ENCODE data around the gene FHL3. TPM values are rescaled to one million over a fixed set of nuclear protein-coding genes. Genes with fewer than 3 reads are reported as not detected.

FHL3 gene
- total and polyA plus RNA-seq, 2 donors (not counting 3 experiments of a cell fraction or from before 2014, with no cell fraction given): 26.1 to 58.7 TPM

GRCh38 chr1:37978541-37978940 lies 26.8 kb downstream of the FHL3 start:
- DNase-seq (ENCODE audit: low read depth, low spot score) (no peak), FAIRE-seq (no peak)
- no TSS peak for BruUV-seq (replicated peaks)
- H3K9ac ChIP-seq (replicated peaks; ENCODE audit: extremely low read depth, insufficient read depth, low read length): no peak overlapping the region
- no peak overlapping the region for H3K4me2 ChIP-seq (ENCODE audit: insufficient read depth, low read length)
- H3K79me2 ChIP-seq (ENCODE audit: control insufficient read depth, insufficient read depth, low read length): no peaks in the 10 kb centered on the region
- CTCF ChIA-PET: no interaction called here
- no peak overlapping the region for H3K27ac ChIP-seq (ENCODE audit: insufficient read depth, low read depth, low read length)
- H3K9me3 ChIP-seq (replicated peaks; ENCODE audit: control insufficient read depth, insufficient read depth, low read length): no peaks in the 10 kb centered on the region
- no peak overlapping the region for H2AFZ ChIP-seq (ENCODE audit: low read depth, low read length)
- no peaks in the 10 kb centered on the region for H4K20me1 ChIP-seq (replicated peaks; ENCODE audit: control insufficient read depth, extremely low read depth, insufficient read depth, low read length)
- POLR2A ChIA-PET: no interaction called here
- intact Hi-C loops (cut with micrococcal nuclease): no loop called here
- H3K27me3 ChIP-seq (ENCODE audit: control insufficient read depth in 2 of 2, insufficient read depth in 2 of 2, low read length in 2 of 2): no peaks in the 10 kb centered on the region
- TF ChIP-seq FOS (IDR thresholded peaks at IDR 0.05; ENCODE audit: borderline replicate concordance, insufficient read depth, low read length) (no peak), EZH2 (IDR thresholded peaks at IDR 0.05; ENCODE audit: borderline replicate concordance, low read depth, low read length, severe bottlenecking) (no peak), POLR2A (IDR thresholded peaks at IDR 0.05; ENCODE audit: low read depth, low read length) (no peak), MYC (IDR thresholded peaks at IDR 0.05; ENCODE audit: low read depth, low read length) (no peak), POLR2AphosphoS5 (IDR thresholded peaks at IDR 0.05; ENCODE audit: insufficient read depth, low read depth, low read length) (no peak), GATA2 (IDR thresholded peaks at IDR 0.05; ENCODE audit: insufficient read depth, insufficient read length, low read depth, low read length) (no peak), JUN (IDR thresholded peaks at IDR 0.05; ENCODE audit: borderline replicate concordance, insufficient read depth, insufficient read length, low read depth) (no peak)
- TF ChIP-seq, protein P1, sequence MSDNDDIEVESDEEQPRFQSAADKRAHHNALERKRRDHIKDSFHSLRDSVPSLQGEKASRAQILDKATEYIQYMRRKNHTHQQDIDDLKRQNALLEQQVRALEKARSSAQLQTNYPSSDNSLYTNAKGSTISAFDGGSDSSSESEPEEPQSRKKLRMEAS (IDR thresholded peaks at IDR 0.05; ENCODE audit: insufficient read depth, insufficient read length): no peak
- TF ChIP-seq, protein P2, sequence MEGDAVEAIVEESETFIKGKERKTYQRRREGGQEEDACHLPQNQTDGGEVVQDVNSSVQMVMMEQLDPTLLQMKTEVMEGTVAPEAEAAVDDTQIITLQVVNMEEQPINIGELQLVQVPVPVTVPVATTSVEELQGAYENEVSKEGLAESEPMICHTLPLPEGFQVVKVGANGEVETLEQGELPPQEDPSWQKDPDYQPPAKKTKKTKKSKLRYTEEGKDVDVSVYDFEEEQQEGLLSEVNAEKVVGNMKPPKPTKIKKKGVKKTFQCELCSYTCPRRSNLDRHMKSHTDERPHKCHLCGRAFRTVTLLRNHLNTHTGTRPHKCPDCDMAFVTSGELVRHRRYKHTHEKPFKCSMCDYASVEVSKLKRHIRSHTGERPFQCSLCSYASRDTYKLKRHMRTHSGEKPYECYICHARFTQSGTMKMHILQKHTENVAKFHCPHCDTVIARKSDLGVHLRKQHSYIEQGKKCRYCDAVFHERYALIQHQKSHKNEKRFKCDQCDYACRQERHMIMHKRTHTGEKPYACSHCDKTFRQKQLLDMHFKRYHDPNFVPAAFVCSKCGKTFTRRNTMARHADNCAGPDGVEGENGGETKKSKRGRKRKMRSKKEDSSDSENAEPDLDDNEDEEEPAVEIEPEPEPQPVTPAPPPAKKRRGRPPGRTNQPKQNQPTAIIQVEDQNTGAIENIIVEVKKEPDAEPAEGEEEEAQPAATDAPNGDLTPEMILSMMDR (IDR thresholded peaks at IDR 0.05; ENCODE audit: extremely low read depth in 1 of 2, insufficient read depth in 1 of 2, low read depth in 1 of 2, low read length in 2 of 2): no peak
- H3K9me1 ChIP-seq (replicated peaks; ENCODE audit: control insufficient read depth, extremely low read depth, insufficient read depth, low read length): no peaks in the 10 kb centered on the region
- dilution Hi-C loops (cut with MboI; ENCODE audit: extremely low pct_ligation_motif_present, low sequenced_read_pairs): no loop called here
- peaks cover 21 to 43% of the 10 kb centered on the region in 2 experiments for H3K36me3 ChIP-seq (ENCODE audit: control insufficient read depth in 2 of 2, extremely low read depth in 1 of 2, insufficient read depth in 2 of 2, low read length in 2 of 2)
- no peaks in the 10 kb centered on the region for H3K4me1 ChIP-seq (ENCODE audit: control insufficient read depth, extremely low read depth, insufficient read depth, low read length)
- H3K4me3 ChIP-seq (replicated peaks in 1 of 3; ENCODE audit: insufficient read depth in 1 of 3, low read depth in 1 of 3, low read length in 3 of 3): no peak overlapping the region
